GM12891 (cell line): Measurements from ENCODE around the gene NRG2.

Experiments
- PAX5 ChIP-seq: IDR thresholded peaks from 2 replicates; pipeline ENCODE4 v1.6.1; 2011; ENCODE audit warnings: low read length, moderate library complexity, mild to moderate bottlenecking; ENCODE audit not compliant: insufficient read depth, severe bottlenecking
- POLR2A ChIP-seq: IDR thresholded peaks from 2 replicates; pipeline ENCODE4 v1.6.1; 2011; ENCODE audit warnings: low read depth, low read length, control low read depth
- POLR2AphosphoS5 ChIP-seq: IDR thresholded peaks from 2 replicates; pipeline ENCODE4 v1.6.1; 2011; ENCODE audit warnings: low read depth, low read length, control low read depth
- POU2F2 ChIP-seq: IDR thresholded peaks from 2 replicates; pipeline ENCODE4 v1.6.1; 2011; ENCODE audit warnings: low read depth, mild to moderate bottlenecking, control low read depth, low read length, moderate library complexity
- SPI1 ChIP-seq: IDR thresholded peaks from 2 replicates; pipeline ENCODE4 v1.6.1; 2011; ENCODE audit warnings: low read depth, low read length, control low read depth
- TAF1 ChIP-seq: IDR thresholded peaks from 2 replicates; pipeline ENCODE4 v1.6.1; 2011; ENCODE audit warnings: low read depth, low read length, control low read depth

DNA sequence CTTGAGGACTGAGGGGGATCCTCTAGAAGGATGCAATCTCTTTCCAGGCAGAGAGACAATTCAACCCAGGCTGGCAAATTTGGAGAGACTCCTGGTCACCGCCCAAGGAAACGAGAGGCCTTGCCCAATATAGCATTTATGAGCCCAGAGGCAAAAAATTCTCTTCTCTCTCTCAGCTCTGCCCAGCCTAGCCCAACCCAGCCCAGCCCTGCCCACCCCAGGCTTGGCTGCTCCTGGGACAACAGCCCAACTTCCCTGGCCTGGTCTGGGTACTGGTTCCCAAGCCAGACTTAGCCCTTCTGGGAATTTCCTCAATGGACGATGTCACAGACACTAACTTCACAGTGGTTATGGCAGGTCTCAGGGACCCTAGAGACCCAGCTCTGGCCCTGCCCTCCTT is 130.9 kb downstream of the NRG2 start:
- no peak for TF ChIP-seq POLR2AphosphoS5
- no peak for TF ChIP-seq POLR2A
- TF ChIP-seq PAX5, result no peak
- no peak for TF ChIP-seq TAF1
- TF ChIP-seq SPI1, result no peak
- TF ChIP-seq POU2F2, result no peak
